HG03439 (cell line): ENCODE measurements around the gene PISD.

Experiments
- ATAC-seq: cut with Tn5 transposase; IDR thresholded peaks from one replicate; pipeline ENCODE4 v1.9.1; 2021; ENCODE audit warnings: mild to moderate bottlenecking, moderate library complexity; ENCODE audit not compliant: unreplicated experiment

PISD gene

GRCh38 chr22:31652911-31653684 lies 8.9 kb downstream of the PISD start:
- ATAC-seq = no peak

GRCh38 chr22:31652088-31652487 lies 9.9 kb downstream of the PISD start:
- no peak for ATAC-seq

- no peak for ATAC-seq
Measured at GRCh38 chr22:31651664-31652063, 10.4 kb downstream of the PISD start.

DNA sequence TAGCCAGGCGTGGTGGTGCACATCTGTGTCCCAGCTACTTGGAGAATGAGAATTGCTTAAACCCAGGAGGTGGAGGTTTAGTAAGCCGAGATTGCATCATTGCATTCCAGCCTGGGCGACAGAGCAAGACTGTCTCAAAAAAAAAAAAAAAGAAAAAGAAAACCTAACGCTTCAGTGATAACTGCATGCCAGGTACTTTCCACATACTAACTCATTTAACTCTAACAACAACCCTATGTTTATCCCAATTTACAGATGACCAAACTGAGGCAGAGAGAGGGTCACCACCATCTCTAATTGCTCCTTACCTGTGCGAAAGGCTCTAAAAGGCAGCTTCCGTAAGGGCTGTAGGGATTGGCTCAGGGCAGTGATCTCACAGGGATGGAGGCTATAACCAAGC lies 11.6 kb downstream of the PISD start:
- no peak for ATAC-seq

- no peak for ATAC-seq
Measured at GRCh38 chr22:31647523-31648320, 14.3 kb downstream of the PISD start.

DNA sequence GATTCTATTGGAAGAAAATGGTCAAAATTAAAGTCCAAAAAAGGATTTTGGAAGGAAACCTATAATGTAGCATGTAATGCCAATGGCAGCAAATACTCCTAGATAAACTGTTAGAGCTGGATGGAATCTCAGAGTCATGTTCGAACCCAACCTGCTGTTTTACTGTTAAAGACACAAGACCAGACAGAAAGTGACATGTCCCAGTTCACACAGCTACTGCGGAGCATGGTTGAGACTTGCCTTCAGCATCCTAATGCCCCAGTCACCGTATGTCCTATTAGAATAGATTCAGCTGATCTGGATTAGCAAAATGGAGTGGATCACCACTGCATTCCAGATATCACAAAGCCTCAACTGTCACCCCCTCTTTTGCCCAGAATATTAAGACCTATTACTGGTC lies 14.9 kb downstream of the PISD start:
- ATAC-seq = no peak

DNA sequence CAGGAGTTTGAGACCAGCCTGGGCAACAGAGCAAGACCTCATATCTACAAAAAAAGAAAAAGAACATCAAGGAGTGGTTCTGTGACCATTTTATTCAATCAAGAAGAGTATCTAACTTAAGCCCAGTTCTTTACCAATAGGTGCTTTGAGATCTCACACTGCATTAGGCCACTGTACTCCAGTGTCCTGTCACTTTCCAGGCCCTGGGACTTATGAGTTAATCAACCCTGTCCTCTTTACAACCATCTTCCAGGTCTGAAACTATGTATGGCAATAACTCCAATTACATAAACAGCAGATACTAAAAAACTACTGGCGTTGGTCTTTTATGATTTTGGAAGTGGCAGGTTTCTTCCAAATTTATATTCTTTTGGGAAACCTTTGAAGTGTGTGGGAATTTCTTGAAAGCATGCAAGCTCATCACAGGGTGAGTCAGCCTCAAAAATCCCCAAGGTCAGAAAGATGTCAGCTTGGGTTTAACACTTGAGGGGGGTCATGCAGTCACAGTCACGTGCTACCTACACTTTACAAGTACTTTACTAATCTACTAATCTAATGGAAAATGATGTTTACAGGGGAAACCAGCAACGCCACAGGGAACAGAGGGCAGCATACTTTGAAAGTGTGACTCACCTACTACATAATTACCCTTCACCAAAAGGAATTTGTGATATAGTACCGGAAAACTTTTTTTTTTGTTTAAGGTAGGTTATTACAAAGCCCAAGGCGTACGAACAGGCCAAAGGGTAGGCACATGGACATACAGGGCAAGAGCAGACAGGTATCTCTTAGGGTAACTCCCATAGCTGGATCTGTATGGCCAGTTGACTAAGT lies 15.6 kb downstream of the PISD start:
- no peak for ATAC-seq

GRCh38 chr22:31639436-31640039 lies 22.5 kb downstream of the PISD start:
- no peak for ATAC-seq

DNA sequence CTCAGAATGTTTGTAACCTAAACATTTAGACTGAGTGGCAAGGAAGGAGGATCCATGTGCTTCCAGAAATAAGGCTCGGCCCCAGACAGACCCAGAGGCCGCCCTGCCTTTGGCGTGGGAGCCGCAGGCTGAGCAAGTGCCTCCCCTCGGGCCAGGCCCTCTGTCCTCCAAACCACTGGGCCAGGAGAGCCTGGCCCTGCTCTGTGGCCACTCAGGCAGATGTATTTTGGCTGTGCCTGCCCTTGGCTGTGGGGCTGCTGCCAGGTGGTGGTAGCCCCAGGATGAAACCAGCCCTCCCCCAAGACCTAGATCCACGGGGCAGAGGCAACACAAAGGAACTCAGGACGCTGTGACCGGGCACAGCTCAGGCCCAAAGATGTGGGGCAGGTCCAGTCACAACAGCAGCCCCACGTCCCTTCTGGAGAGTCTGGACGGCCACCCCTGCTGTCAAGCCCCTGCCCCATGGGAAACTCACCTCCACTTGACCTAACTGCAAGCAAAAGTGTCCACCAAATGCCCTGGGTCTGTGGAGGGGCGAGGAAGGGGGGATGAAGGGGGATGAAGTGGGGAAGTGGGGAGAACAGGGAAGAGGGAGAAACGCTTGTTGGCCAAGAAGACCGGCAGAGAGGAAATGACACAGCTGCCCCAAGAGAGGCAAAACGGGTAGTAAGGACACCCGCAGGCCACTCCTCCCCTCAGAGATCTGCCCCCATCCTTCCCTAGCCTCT lies 24.0 kb downstream of the PISD start:
- ATAC-seq = no peak

- ATAC-seq = no peak
Measured at GRCh38 chr22:31637447-31637890, 24.5 kb downstream of the PISD start.

DNA sequence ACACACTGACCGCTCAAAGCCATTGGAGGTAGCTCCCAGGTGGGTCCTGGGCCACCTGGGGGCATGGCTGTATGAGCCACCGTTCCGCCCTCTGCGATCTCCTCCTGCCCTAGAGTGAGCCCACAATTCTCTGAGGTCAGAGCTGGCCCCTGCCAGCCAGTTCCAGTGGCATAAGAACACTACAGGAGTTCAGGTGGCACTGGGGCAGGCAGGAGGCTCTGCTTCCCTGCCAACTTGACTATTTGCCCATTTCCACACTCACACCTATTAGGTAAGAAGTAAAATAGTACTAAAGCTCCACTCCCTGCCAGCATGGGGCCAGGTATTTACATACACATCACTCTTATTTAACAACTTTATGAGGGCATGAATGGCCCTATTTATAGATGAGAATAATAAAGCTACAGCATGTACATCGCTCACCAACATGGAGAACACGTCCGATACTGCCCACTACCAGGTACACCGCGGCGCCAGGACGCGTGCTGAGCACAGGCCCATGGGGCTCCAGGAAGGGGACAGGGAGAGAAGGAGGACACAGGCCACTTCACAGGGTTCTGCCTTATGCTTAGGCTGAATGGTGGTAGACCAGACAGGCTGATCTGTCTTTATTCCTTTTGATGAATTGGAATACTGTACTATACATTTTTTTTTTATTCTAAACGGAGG lies 26.2 kb downstream of the PISD start:
- no peak for ATAC-seq

- no peak for ATAC-seq
Measured at GRCh38 chr22:31631436-31631835, 30.6 kb downstream of the PISD start.

GRCh38 chr22:31630331-31631329 lies 31.4 kb downstream of the PISD start:
- peak; percentile 46 for ATAC-seq

- no peak for ATAC-seq
Measured at GRCh38 chr22:31629741-31630184, 32.3 kb downstream of the PISD start.

DNA sequence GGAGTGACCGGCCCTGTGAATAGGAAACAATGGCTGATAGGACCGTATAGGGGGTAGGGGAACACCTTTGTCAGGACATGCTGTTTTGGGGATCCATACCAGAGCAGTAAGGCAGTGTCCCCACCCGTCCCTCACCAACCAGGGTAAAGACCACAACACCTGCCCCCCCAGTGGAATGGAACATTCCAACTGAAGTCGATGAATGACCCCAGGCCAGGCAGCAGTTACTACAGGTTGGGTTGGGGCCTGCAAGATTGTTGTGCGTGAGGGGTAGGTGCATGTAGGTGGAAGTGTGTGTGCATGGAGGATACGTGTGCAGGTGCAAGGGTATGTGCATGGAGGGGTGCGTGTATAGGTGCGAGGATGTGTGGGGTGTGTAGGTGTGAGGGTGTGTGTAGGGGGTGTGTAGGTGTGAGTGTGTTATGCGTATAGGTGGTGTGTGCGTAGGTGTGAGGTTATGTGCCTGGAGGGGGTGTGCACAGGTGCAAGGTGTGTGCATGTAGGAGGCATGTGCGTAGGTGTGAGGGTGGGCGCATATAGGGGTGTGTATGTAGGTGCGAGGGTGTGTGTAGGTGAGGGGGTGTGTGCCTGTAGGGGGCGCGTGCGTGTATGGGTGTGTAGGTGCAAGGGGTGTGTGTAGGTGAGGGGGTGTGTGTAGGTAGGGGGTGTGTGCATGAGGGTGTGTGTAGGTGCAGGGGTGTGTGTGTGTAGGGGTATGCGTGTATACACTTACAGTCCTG lies 32.9 kb downstream of the PISD start:
- ATAC-seq = no peak

DNA sequence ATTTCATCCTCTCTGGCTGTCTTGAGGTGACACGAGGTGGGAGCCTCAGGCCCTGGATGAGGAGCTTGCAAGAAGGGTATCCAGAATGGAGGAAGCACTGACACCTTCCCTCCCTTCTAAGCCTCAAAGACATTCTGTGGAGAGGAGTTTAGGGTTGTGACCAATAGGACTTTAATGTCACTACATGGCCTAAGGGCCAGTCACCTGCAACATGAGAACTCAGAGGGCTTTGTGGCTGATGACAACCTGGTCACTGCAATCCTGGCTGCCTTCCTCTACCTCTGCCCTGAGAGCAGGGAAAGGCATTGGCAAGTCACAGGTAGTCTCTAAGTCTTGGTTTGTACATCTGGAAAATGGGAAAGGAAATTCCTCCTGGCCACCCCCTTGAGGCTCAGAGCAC lies 33.7 kb downstream of the PISD start:
- ATAC-seq = no peak

- ATAC-seq = no peak
Measured at GRCh38 chr22:31627223-31627731, 34.7 kb downstream of the PISD start.
